GM21447 (cell line): Measurements from ENCODE around the gene TTC6.
"Not testable (repeated sequence)": the region's sequence is repeated elsewhere in the genome, so short reads cannot be mapped to it uniquely, and the experiment has no call there.

Experiments
- ATAC-seq: cut with Tn5 transposase; IDR thresholded peaks from one replicate; pipeline ENCODE4 v1.9.1; 2021; ENCODE audit not compliant: unreplicated experiment

TTC6 gene

GRCh38 chr14:37594971-37595808 is at the start of gene TTC6, which contains the start of gene FOXA1:
TTC6 (plus strand) TSS chr14:37595629; CDS start chr14:37622065, 26,436 bp downstream.
FOXA1 (minus strand) TSS chr14:37595249; CDS start chr14:37594972, 277 bp downstream.
- no peak for ATAC-seq

- no peak for ATAC-seq
Observed at GRCh38 chr14:37546621-37547447, 48.6 kb upstream of the TTC6 start.

DNA sequence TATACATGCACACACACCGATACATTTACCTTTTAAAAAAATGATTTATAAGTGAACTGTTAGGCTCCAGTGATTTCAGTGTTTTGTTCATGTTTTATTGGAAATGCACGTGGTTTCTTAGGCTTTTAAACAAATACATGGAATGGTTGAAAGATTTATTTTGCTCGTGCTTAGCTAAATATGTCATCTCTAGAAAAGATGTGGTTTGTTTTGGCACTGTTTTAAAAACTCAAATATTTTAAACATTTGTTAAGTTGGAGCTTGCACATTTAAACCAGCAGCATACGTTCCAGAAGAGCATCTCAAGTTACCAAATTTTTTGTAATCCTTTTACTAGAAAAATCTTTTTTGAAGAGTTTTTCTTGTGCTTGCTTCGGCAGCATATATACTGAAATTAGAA is 44.9 kb upstream of the TTC6 start:
- no peak for ATAC-seq

DNA sequence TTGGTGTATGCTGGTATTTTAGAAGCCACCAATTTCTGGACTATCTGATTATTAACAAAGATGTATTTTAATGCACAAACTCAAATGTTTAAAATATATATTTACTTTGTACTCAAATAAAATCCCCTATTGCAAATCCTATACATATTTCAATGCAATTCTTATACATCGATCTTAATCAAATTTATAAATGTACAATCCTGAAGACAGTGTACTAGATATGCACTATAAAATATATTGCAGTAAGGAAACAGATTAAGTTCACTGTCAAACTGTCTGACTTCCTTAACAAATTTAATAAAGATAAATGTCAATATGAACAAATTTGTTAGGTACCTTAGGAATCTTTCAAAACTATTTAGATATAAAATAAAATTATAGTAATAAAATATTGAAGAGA is 44.3 kb upstream of the TTC6 start:
- ATAC-seq: no peak

DNA sequence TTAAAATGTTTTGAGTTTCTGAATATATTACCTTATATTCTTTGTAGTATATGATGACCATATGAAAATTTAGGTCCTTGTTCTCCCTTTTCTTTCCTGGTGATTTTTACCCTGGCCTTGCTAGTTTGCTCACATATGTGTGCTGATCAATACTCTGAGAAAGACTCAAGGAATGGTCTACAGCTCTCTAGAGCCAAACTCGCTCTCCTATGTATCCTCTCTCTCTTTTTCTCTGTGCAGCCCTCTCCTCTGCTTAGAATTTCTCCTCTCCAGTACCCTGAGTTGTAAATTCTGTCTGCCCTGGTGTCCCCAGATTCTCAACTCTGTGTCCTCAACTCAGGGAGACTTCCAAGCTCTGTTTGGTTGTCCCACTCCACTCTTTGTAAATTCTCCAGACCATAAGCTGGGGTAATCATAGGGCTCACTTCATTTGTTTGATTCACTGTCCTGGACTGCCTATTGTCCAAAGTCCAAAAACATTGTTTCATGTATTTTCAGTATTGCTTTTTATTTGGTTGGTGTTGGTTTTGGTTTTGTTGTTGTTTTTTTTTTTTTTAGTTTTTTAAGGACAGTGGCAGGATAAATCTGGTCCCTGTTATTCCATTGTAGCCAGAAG is 41.4 kb upstream of the TTC6 start:
- no peak for ATAC-seq

- ATAC-seq: not testable (repeated sequence)
Observed at GRCh38 chr14:37555596-37555995, 39.8 kb upstream of the TTC6 start.

- no peak for ATAC-seq
Observed at GRCh38 chr14:37558740-37559139, 36.7 kb upstream of the TTC6 start.

- no peak for ATAC-seq
Observed at GRCh38 chr14:37559386-37559785, 36.0 kb upstream of the TTC6 start.

DNA sequence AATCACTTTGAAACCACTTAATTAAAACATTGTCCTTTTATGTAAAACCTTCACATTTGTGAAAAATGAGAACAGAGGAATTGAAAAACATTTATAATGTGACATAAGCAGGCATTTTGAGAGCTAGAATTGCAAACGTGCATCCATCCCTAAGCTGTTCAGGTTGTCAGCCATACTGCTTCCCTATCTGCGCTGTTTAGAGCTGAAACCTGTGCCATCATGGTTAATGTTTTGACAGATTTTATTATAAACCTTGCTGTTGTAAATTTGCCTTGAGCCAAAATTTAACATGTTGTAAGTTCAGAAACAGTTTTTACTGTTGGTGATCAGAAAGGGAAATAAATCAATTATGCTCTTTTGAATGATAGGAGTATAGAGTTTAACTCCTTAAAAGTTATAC is 32.2 kb upstream of the TTC6 start:
- ATAC-seq: no peak

DNA sequence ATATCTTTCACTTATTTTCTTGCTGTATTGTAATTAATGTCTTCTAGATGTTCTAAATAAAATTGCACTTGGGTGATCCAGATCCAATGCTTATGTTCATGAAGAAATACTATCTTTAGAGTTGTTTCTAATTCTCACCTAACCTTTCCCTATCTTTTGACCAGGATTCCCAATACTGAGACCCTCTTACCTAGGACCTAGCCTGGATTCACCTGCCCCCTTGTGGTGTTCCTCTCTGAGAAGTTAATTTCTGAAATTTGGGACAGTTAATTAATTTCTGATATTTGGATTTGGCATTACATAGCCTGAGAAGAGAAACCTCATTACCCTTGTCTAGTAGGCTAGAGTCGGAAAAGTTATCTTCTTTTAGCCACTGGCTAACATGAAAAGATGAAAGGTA is 29.9 kb upstream of the TTC6 start:
- ATAC-seq: no peak

DNA sequence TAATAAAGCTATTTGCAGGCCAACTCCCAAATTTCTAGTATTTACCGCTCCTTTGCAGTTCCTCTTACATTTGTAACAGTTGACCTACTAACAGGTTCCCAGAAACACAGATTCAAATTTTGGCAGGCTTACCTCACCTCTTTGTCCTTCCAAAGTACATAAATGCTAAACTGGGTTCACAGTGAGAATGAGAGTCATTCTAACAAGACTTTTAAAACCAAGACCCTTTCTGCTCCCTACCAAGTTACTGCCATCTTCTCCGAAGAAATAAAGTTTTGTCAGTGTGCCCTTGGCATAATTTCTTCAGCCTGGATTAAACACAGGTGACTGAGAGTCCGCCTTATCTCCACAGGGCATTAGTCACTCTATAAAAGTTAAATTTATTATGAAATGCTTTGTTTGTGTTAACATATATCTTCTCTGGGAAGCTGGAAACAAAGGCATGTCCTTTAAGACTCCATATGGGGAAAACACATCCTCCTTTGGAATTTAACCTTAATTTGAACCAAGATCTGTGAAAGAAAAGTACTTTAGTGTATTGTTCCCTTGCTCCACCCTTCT is 28.5 kb upstream of the TTC6 start:
- no peak for ATAC-seq

- ATAC-seq: no peak
Observed at GRCh38 chr14:37569729-37570128, 25.7 kb upstream of the TTC6 start.

GRCh38 chr14:37571391-37571790 is 24.0 kb upstream of the TTC6 start:
- ATAC-seq: no peak

DNA sequence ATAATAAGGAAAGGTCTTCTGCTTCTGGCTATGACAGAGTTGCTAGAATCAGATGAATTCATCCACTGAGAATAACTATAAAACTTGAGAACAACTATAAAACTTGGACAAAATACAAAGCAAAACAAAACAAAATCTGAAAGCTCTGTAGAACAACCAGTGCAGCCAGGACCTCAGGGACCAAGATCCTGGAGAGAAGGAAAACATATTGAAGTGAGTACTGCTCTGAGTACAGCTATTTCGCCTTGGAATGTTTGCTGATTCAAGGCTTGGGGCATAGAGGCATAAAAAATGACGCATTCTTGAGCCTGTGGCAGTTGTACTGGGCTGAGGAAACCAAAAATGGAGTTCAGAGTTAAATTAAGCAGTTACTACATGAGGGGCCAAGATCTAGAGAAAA is 22.1 kb upstream of the TTC6 start:
- no peak for ATAC-seq

- no peak for ATAC-seq
Observed at GRCh38 chr14:37579274-37579673, 16.2 kb upstream of the TTC6 start.

DNA sequence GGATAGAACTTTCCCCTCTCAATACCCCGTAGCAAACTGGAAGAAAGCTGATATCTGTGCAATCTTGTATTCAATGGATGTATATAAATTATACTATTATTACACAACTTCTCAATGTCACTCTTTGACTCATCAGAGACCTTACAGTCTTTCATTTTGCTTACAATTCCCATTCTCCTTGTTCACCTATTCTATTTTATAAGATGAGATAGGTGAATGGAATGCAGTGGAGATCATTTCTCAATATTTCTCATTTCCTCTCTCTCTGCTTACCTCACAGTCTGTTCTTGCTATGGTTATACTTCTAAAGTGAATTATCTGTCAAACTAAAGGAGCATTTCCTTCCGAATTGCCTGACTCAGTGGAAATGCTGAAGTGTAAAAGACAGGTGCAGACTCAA is 15.3 kb upstream of the TTC6 start:
- no peak for ATAC-seq

GRCh38 chr14:37583358-37584210 is 11.8 kb upstream of the TTC6 start:
- no peak for ATAC-seq

DNA sequence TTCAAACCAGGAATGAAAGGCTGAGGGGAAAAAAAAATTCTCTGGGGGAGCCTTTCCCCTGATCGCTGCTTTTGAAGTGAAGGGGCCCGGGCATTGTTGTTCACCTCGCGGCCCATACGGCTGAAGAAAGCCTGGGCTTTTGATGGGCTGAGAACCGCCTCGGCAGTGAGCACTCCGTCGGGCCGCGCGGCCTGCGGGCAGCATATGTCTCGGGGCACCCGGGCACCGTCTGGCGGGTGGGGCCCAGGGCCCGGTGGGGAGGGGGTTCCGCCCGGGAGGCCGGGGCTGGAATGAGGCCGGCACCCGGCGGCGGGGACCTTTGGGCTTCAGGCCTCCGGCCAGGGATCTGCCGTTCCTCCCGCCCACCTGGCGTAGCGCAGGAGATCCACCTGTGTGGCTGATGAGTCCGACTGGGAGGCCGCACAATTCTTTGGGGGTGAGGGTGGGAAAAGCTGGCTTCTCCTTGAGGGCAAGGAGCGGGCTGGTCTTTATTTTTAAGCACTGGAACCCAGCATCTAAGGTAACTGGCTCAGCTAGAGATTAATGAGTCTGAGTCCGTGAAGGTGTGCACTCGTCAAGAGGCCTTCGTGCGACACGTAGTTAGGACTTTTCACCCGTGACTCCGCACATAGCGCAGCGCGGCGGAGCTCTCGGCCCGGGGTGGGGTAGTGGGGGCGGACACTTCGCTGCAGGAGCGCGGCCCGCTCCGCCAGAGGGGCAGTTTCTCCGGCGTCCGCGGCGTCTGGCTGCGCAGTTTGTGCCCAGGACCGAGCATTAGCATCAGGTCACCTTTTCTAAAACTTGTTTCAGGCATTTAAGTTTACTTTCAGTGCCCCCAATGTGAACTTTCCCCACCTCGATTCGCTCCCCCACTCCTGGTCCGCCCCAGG is 11.0 kb upstream of the TTC6 start:
- no peak for ATAC-seq

DNA sequence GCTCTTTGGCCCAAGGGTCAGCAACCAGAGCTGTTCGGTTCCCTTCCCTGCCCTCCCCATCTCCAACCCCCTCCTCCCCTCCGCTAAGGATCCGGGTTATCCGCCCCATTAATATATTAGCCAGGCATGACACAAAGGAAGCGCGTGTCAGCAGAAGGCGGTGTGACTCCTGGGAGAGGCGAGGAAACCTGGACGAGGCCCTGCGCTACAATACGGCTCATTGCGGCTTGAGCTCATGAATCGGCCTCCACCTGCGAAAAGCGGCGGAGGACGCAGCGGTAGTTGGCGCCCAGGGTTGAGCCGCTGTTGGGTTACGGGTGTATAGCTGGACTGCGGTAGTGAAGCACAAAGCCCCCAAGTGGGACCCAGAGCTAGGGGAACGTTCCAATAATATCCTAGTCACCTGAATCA is 10.3 kb upstream of the TTC6 start:
- no peak for ATAC-seq
